Activated T-helper 9 cell treated with anti-CD3 and anti-CD28 coated beads, Interleukin-2, amount 50 U/mL, for 16 hours (primary cell): ENCODE results near the gene INPP5A.
"Not testable (repeated sequence)": the region's sequence is repeated elsewhere in the genome, so short reads cannot be mapped to it uniquely, and the experiment has no call there.

Experiments
- DNase-seq: peaks from one replicate; pipeline ENCODE4 v3.0.0-alpha.2; 2020; ENCODE audit warnings: low read depth

The INPP5A gene

GRCh38 chr10:132548869-132549268 is 11.3 kb downstream of the INPP5A start:
- DNase-seq: no peak

- DNase-seq: no peak
Observed at GRCh38 chr10:132549371-132549770, 11.8 kb downstream of the INPP5A start.

- no peak for DNase-seq
Observed at GRCh38 chr10:132550366-132551092, 12.9 kb downstream of the INPP5A start.

DNA sequence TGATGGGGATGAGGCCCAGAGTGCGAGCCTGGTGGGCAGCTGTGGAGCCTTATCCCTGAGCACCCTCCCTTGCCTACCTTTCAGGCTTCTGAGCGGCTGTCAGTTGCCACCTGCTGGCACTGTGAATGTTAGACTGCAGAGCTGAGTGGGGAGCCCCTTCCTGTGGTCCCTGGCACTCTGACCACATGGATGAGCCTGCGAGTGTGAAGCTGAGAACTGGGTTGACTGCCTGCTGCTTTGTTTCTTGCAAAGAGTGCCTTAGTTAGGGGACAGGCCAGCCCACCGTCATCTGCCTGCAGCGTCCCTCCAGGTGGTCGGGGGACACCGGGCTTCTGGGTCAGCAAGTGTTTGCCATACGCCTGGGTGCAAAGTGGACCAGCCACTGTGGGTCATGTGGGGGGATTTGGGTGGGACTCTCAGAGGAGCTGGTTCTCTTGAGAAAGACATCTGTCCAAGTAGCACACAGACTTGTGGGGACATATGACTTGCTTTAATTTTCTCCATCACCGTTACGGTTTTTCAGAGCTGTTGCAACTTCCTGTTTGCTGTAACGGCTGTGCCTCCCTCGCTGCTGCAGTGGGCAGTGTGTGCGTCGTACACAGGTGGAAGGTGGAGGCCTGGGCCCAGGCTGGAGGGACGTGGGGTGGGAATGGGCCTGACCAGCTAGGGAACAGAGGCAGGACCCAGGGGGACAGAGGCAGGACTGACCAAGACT is 13.7 kb downstream of the INPP5A start:
- DNase-seq: no peak

- no peak for DNase-seq
Observed at GRCh38 chr10:132551808-132552130, 14.2 kb downstream of the INPP5A start.

DNA sequence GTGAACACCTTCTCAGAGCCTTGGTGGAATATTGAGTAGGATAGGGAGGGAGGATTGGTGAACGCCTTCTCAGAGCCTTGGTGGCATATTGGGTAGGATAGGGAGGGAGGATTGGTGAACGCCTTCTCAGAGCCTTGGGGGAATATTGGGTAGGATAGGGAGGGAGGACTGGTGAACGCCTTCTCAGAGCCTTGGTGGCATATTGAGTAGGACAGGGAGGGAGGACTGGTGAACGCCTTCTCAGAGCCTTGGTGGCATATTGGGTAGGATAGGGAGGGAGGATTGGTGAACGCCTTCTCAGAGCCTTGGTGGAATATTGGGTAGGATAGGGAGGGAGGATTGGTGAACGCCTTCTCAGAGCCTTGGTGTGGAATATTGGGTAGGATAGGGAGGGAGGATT is 15.0 kb downstream of the INPP5A start:
- not testable (repeated sequence) for DNase-seq

DNA sequence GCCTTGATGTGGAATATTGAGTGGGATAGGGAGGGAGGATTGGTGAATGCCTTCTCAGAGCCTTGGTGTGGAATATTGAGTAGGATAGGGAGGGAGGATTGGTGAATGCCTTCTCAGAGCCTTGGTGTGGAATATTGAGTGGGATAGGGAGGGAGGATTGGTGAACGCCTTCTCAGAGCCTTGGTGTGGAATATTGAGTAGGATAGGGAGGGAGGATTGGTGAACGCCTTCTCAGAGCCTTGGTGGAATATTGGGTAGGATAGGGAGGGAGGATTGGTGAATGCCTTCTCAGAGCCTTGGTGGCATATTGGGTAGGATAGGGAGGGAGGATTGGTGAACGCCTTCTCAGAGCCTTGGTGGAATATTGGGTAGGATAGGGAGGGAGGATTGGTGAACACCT is 16.0 kb downstream of the INPP5A start:
- not testable (repeated sequence) for DNase-seq

GRCh38 chr10:132554053-132554990 is 16.7 kb downstream of the INPP5A start:
- no peak for DNase-seq

DNA sequence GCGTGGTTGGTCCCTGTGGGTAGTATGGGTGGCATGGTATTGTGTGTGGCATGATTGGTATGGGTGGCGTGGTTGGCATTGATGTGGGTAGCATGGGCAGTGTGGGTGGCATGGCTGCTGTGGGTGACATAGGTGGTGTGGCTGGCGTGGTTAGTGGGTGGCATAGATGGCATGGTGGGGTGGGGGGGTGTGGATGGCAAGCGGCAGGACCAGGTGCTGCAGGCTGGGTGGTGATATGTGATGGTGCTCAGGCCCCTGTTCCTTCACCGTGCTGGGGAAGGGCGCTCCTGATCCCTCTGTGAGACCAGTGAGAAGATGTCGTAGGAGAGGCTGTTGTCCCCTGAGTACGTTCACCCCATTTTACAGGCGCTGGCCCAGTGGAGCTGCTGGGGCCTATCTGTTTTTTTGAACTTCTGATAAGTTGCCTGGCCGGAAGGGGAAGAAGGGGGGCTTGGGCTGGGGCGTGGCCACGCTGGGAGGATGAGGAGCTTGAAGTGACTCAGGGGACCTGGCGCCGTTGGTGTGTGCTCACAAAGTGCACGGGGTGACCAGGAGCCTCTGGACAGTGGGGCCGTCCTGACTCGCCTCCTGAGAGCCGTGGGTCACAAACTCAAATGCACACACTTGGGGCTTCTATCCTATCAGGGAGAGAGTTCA is 17.5 kb downstream of the INPP5A start:
- DNase-seq: no peak

GRCh38 chr10:132555648-132556575 is 18.3 kb downstream of the INPP5A start:
- no peak for DNase-seq

- no peak for DNase-seq
Observed at GRCh38 chr10:132556994-132557441, 19.4 kb downstream of the INPP5A start.

DNA sequence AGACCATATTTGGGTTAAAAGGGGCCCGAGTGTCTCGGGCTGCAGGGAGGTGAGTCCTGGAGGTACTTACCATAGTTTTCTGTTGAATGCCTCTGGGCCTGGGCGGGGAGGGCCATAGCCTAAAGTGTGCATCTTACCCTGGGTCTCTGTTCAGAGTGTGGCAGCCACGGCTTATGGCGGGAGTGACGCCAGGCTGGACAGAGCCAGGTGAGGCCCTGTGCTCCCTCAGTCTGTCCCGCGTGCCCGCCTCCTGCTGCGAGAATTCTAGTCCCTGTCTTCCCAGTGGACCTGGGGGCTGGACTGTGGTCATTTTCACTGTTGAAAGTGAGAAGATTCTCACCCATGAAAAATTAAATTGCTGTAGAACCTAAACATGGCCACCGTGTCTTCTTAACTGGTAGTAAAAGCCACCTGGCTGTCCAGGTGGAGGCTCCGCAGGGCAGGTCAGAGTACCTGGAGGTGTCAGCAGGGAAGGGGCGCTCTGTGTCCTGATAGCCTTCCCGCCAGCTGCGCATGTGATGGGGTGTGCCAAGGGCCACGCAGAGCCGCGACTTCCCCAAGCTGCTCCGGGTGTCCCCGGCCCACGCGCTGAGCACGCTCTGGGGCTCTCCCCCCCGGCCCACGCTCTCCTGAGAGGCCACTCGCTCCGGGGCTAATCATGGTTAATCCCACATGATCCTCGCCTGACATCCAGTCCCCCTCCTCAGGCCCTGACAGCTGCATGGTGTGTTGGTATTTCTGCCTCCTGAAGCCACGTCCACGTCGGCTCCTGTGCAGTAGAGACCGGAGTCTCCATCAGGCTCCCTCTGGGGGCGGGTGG is 20.3 kb downstream of the INPP5A start:
- DNase-seq: no peak

- no peak for DNase-seq
Observed at GRCh38 chr10:132558516-132559413, 21.2 kb downstream of the INPP5A start.

DNA sequence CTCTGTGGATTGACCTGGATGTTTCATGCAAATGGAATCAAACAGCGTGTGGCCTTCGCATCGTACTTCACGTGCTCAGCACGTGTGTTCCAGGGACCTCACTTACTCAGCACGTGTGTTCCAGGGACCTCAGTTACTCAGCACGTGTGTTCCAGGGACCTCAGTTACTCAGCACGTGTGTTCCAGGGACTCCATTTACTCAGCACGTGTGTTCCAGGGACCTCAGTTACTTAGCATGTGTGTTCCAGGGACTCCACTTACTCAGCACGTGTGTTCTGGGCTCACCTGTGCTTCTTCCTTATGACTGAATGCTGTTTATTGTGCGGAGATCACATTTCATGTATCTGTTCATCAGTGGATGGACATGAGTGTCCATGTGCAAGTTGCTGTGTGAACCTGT is 22.0 kb downstream of the INPP5A start:
- no peak for DNase-seq

DNA sequence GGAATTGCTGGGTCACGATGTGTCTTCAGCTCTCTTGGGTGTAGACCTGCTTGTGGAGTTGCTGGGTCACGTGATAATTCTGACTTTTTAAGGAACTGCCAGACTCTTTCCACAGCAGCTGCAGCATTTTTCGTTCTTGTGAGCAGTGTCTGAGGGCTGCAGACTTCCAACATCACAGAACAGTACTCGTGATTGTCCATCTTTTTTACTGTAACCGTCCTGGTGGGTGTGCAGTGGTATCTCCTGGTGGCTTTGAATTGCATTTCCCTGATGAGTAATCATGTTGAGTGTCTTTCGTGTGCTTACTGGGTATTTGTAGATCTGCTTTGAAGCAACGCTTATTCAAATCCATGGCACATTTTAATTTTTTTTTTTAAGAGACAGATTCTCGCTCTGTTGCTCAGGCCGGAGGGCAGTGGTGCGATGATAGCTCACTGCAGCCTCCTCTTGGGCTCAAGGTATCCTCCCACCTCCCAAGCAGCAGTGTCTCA is 22.7 kb downstream of the INPP5A start:
- DNase-seq: no peak

GRCh38 chr10:132562177-132562915 is 24.8 kb downstream of the INPP5A start:
- no peak for DNase-seq

- DNase-seq: no peak
Observed at GRCh38 chr10:132562916-132563456, 25.4 kb downstream of the INPP5A start.
